Bronchial epithelial cell (primary cell): Measurements from ENCODE around the gene SOX14. TPM values are rescaled to one million over a fixed set of nuclear protein-coding genes. Genes with fewer than 3 reads are reported as not detected.

ENCODE experiments used
- DNase-seq: peaks from one replicate; pipeline ENCODE4 v3.0.0-alpha.2; 2010; ENCODE audit warnings: low read depth
- FAIRE-seq: peaks from 2 replicates; lab custom pipeline; 2011; peaks lifted over from hg19 to GRCh38; lab: Jason Lieb, UNC
- H3K27me3 ChIP-seq: 2 replicates; pipeline ENCODE4 v1.5.1; 2011; ENCODE audit warnings: low read length; ENCODE audit not compliant: control insufficient read depth, insufficient read depth
- H3K36me3 ChIP-seq: 2 replicates; pipeline ENCODE4 v1.5.1; 2011; ENCODE audit warnings: low read length; ENCODE audit not compliant: control insufficient read depth, insufficient read depth
- H3K4me3 ChIP-seq: 2 replicates; pipeline ENCODE4 v1.5.1; 2011; ENCODE audit warnings: mild to moderate bottlenecking, low read depth, low read length, control low read depth
- CTCF ChIP-seq: IDR thresholded peaks from 2 replicates; pipeline ENCODE4 v1.5.1; 2011; ENCODE audit warnings: mild to moderate bottlenecking, moderate library complexity, low read length, control low read depth, inconsistent platforms; ENCODE audit not compliant: insufficient read depth, severe bottlenecking
- total RNA-seq: library from RNA; depleted of rRNA; stranded (reverse); fragments of >200 nt; gene quantifications from 2 replicates; pipeline ENCODE4 v1.2.1, GENCODE V29; 2014

Gene SOX14
- total RNA-seq, 1 donor from 2014 or later = not detected

- H3K4me3 ChIP-seq = no peak overlapping the region
- H3K36me3 ChIP-seq = no peaks in the 10 kb centered on the region
- H3K27me3 ChIP-seq = peaks cover 89% of the 10 kb centered on the region
- FAIRE-seq = no peak
- no peak for TF ChIP-seq CTCF
- DNase-seq = no peak
These were observed 2.9 kb downstream of the SOX14 start for GRCh38 chr3:137766876-137767537.

- no peak for FAIRE-seq
- peak overlapping the region; percentile 12 for H3K4me3 ChIP-seq
These were observed 3.6 kb downstream of the SOX14 start for GRCh38 chr3:137767538-137768360.

GRCh38 chr3:137768361-137769321 lies 4.5 kb downstream of the SOX14 start:
- TF ChIP-seq CTCF = no peak
- no peak for FAIRE-seq
- H3K4me3 ChIP-seq = no peak overlapping the region

More at GRCh38 chr3:137767538-137768360, 3.6 kb downstream of the SOX14 start:
- DNase-seq = no peak
- TF ChIP-seq CTCF = no peak
- Histone ChIP-seq H3K36me3 (no peaks in the 10 kb centered on the region), H3K27me3 (peaks cover 88% of the 10 kb centered on the region)

GRCh38 chr3:137769322-137770065 lies 5.4 kb downstream of the SOX14 start:
- no peak for FAIRE-seq
- Histone ChIP-seq H3K36me3 (no peaks in the 10 kb centered on the region), H3K4me3 (no peak overlapping the region), H3K27me3 (peaks cover 74% of the 10 kb centered on the region)
- TF ChIP-seq CTCF = no peak
- no peak for DNase-seq

More at GRCh38 chr3:137768361-137769321, 4.5 kb downstream of the SOX14 start:
- Histone ChIP-seq H3K27me3 (peaks cover 82% of the 10 kb centered on the region), H3K36me3 (no peaks in the 10 kb centered on the region)
- no peak for DNase-seq
